Measurements from ENCODE around the gene MRPL12.
"Not testable (repeated sequence)": the region's sequence is repeated elsewhere in the genome, so short reads cannot be mapped to it uniquely, and the experiment has no call there.

Gene MRPL12

GRCh38 chr17:81717766-81718089 is 14.6 kb downstream of the MRPL12 start:
- DNase-seq, result no peak

DNA sequence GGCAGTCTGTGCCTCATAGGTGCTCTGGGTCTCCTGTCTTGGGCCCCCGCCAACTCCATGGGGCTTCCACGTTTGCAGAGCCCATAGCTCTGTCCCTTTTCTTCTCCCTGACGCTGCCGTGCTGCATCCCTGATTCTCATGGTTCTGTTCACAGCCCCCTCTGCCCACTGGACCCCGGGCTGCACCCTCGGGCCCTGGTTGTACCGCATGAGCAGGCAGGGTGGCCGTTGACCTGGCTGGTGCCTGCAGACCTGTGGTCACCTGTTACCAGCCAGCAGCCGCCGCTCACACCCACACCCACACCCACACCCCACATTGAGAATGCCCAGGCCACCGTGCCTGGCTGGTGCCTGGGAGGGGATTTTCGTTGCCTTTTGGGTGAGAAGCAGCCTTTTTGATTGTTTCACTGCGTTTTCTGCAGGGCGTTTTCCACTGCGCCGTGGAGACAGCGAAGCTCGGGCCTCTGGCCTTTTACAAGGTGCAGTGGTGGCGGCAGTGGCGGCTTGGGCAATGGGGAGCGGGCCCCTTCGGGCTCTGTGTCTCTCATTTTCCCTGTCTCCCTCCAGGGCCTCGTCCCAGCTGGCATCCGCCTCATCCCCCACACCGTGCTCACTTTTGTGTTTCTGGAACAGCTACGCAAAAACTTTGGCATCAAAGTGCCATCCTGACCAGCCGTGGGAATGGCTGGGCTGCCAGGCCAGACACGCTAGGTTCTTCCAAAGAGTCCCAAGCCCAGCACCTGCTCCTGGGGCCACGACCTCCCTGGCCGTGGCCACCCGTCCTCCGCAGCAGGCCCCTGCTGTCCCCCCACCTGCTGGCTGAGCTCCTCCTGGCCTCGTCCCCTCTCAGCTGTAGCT is 16.5 kb downstream of the MRPL12 start:
- DNase-seq, result no peak

GRCh38 chr17:81720267-81721071 is 17.3 kb downstream of the MRPL12 start:
- DNase-seq, result no peak

GRCh38 chr17:81722184-81723120 is 19.3 kb downstream of the MRPL12 start:
- DNase-seq, result no peak

DNA sequence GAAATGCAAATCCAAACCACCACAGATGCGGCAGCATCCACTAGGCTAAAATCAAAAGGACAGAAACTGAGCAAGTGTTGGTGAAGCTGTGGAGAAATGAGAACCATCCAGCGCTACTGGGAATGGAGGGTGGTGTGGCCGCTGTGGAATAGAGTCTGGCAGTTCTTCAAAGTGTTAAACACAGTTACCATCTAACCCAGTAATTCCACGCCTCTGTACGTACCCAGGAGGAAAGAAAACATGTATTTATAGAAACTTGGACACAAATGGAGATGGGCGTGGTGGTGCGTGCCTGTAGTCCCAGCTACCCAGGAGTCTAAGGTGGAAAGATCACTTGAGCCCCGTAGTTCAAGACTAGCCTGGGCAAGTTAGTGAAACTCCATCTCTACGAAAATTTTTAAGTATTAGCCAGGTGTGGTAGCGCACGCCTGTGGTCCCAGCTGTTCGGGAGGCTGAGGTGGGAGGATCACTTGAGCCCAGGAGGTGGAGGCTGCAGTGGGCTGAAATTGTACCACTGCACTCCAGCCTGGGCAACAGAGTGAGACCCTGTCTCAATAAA is 20.6 kb downstream of the MRPL12 start:
- DNase-seq, result no peak

GRCh38 chr17:81725439-81725838 is 22.3 kb downstream of the MRPL12 start:
- no peak for DNase-seq

DNA sequence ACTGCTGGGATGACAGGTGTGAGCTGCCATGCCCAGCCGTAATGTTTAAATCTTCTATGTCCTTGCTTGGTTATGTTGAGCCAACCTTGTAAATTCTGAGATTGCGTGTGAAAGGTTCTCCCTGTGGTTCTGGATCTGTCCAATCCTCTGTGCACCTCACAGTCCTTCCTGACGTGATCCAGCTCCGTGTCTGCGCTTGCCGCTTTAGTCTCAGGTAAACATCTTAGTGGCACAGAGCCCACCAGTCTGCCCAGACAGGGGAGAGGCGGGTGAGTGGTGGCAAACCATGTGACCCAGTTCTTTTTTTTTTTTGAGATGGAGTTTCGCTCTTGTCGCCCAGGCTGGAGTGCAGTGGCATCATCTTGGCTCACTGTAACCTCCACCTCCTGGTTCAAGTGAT is 22.8 kb downstream of the MRPL12 start:
- DNase-seq, result no peak

- no peak for DNase-seq
These were observed 24.3 kb downstream of the MRPL12 start for GRCh38 chr17:81727324-81728031.

- DNase-seq, result peak; percentile 51
These were observed 30.6 kb downstream of the MRPL12 start for GRCh38 chr17:81733507-81734404.

GRCh38 chr17:81734405-81735263 is 31.5 kb downstream of the MRPL12 start:
- DNase-seq, result no peak

DNA sequence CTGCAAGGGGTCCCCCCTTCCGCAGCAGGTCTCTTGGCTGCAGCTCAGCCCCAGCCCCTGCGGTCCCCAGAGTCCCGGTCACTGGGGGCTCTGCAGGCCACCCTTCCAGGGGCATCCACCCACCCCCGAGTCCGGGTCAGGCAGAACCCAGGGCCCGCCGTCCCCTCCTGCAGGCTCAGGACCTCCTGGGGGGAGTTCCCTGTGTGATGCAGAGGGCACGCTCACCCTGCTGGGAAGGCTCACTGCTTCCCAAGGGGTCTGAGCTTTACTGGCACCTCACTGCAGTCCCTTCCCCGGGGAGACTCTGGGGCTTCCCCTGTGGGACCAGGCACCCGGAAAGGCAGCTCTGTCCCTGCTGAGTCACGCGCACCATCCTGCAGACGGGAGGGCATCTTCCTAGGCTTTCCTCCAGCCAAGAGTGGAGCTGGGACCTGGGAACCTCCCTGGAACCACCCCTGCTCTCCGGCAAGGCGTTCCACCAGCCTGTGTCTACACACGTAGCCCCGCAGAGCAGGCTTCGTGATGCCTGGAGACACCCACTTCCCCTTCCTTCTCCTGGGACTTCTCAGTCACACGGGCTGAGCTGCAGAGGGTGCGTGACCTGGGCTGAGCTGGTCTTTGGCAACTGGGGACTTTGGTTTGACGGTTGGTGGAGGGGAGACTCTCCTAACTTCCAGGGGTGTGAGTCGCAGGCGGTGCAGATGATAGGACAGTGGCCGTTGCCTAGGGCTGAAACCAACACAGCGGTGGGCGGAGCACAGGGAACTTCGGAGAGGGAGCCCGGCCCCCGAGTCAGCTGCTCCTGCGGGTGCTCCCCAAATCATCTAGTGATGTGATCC is 32.3 kb downstream of the MRPL12 start:
- DNase-seq, result no peak

- DNase-seq, result no peak
These were observed 35.0 kb downstream of the MRPL12 start for GRCh38 chr17:81737947-81738800.

GRCh38 chr17:81738801-81739393 is 35.7 kb downstream of the MRPL12 start:
- no peak for DNase-seq

- not testable (repeated sequence) for DNase-seq
These were observed 36.4 kb downstream of the MRPL12 start for GRCh38 chr17:81739593-81739992.

DNA sequence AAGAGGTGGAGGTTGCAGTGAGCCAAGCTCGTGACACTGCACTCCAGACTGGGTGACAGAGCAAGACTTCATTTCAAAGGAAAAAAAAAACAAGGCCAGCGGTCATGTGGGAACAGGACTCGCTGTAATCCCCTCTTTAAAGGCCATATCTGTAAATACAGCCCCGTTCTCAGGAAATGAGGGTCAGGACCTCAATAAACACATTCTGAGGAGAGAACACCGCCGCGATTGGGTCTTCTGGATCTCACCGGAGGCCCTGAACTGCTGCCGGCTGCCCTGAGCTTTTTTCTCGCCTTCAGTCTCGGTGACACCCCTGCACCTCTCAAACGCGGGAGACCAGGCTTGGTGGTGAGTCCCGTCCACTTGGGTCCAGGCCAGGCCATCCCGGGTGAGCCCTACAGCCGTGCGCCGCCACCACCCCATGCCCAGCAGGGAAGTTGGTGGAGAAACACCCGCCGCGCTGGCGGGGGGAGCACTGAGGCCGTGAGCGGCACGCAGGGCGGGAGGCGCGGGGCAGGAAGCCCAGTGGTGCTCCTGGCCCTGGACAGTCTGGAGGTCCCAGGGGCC is 37.3 kb downstream of the MRPL12 start:
- no peak for DNase-seq

DNA sequence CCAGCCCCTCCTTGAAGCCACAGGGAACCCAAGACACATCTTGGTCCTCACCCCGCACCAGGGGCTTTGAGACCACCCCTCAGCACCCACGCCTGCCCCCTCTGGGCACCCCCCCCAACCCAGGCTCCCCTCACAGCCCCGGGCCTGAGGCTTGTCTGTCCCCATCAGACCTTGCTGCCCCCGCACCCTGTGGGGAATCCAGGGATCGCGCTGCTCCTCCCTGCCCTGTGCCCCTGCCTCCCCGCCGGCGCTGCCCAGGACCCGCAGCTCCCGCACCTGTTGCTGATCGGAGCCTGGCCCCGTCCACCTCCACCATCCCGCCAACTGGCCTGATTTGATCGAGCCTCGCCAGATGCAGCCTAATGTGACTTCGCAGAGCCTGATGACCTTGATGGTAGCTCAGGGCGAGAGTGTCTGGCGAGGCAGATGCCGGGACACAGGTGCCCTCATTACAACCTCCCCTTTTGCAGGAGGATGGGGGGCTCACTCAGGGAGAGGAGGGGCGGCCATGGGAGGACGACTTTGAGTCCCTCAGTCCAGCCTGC is 38.0 kb downstream of the MRPL12 start:
- DNase-seq, result no peak
